DOHH2 (cell line): ENCODE measurements around the gene ESYT3.

Experiments used
- H3F3A ChIP-seq: fragments of 200-600 bp; sonication (generic), shearing (Covaris generic); 2 replicates; pipeline ENCODE4 v1.6.0; 2016; ENCODE audit warnings: antibody characterized with exemption, mild to moderate bottlenecking; ENCODE audit not compliant: control insufficient read depth, insufficient read depth
- H3K27ac ChIP-seq: fragments of 200-600 bp; sonication (generic); 2 replicates; pipeline ENCODE4 v1.5.1; 2014; ENCODE audit warnings: low read depth, mild to moderate bottlenecking, low read length, moderate library complexity
- H3K27me3 ChIP-seq: fragments of 200-600 bp; sonication (generic); 2 replicates; pipeline ENCODE4 v1.6.1; 2014; ENCODE audit warnings: mild to moderate bottlenecking, low read length, mixed read lengths; ENCODE audit not compliant: control insufficient read depth
- H3K36me3 ChIP-seq: fragments of 200-600 bp; sonication (generic); 2 replicates; pipeline ENCODE4 v1.6.1; 2014; ENCODE audit warnings: mild to moderate bottlenecking, low read length, moderate library complexity, mixed read lengths; ENCODE audit not compliant: control insufficient read depth
- H3K4me1 ChIP-seq: fragments of 200-600 bp; sonication (generic); 2 replicates; pipeline ENCODE4 v1.6.1; 2014; ENCODE audit warnings: mild to moderate bottlenecking, low read length, mixed read lengths; ENCODE audit not compliant: control insufficient read depth
- H3K4me2 ChIP-seq: fragments of 200-600 bp; sonication (generic); 2 replicates; pipeline ENCODE4 v1.6.0; 2014; ENCODE audit warnings: mild to moderate bottlenecking, low read length, moderate library complexity
- H3K4me3 ChIP-seq: fragments of 200-600 bp; sonication (generic); 2 replicates; pipeline ENCODE4 v1.5.1; 2014; ENCODE audit warnings: mild to moderate bottlenecking, low read length, mixed read lengths
- H3K79me2 ChIP-seq: fragments of 200-600 bp; sonication (generic); 2 replicates; pipeline ENCODE4 v1.6.1; 2014; ENCODE audit warnings: mild to moderate bottlenecking, low read length, mixed read lengths; ENCODE audit not compliant: control insufficient read depth
- H3K9me2 ChIP-seq: fragments of 200-600 bp; sonication (generic); replicated peaks from 2 replicates; pipeline ENCODE4 v1.6.1; 2014; ENCODE audit warnings: mild to moderate bottlenecking, low read length, mixed read lengths; ENCODE audit not compliant: control insufficient read depth
- H3K9me3 ChIP-seq: fragments of 200-600 bp; sonication (generic); 2 replicates; pipeline ENCODE4 v1.6.1; 2014; ENCODE audit warnings: antibody characterized with exemption, low read length, mixed read lengths; ENCODE audit not compliant: control insufficient read depth, insufficient read depth
- H4K20me1 ChIP-seq: fragments of 200-600 bp; sonication (generic); 2 replicates; pipeline ENCODE4 v1.6.0; 2014; ENCODE audit warnings: low read depth, mild to moderate bottlenecking, antibody characterized with exemption, low read length, moderate library complexity; ENCODE audit not compliant: control insufficient read depth, insufficient read depth
- EZH2phosphoT487 ChIP-seq: fragments of 200-600 bp; sonication (generic); IDR thresholded peaks from 2 replicates; pipeline ENCODE4 v1.6.1; 2017; ENCODE audit warnings: borderline replicate concordance, mild to moderate bottlenecking, antibody characterized with exemption, low read length, moderate library complexity, mixed read lengths
- TF ChIP-seq, protein P1 (sequence below): fragments of 200-600 bp; sonication (generic); IDR thresholded peaks from one replicate; pipeline ENCODE4 v1.5.1; 2014; ENCODE audit warnings: antibody characterized with exemption, mild to moderate bottlenecking, low read depth, low read length; ENCODE audit not compliant: poor library complexity, severe bottlenecking

ESYT3 gene

DNA sequence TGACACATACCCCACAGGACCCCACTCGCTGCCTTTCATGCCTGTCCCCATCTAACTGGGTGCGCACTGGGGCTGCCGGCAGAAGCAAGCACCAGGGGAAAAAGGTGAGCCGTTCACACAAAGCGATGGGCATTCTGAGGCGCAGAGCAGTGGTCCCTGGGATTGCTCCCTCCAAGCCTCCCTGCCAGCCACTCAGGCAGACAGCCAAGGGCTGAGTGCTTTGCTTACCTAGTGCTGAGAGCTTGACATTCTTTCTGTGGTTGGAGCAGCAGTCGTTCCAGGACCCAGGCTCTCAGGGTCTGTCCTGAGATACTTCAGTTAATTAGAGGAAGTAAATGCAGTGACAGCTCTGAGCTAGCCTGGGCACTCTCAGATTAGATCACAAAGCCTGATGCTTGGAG is 5.7 kb downstream of the ESYT3 start:
- H3F3A ChIP-seq, result no peaks in the 10 kb centered on the region
- no peaks in the 10 kb centered on the region for H3K4me1 ChIP-seq
- H3K9me3 ChIP-seq, result no peaks in the 10 kb centered on the region
- H3K79me2 ChIP-seq, result no peaks in the 10 kb centered on the region
- H3K27ac ChIP-seq, result no peak overlapping the region
- no peak overlapping the region for H3K4me3 ChIP-seq
- H3K9me2 ChIP-seq, result no peaks in the 10 kb centered on the region
- H3K36me3 ChIP-seq, result no peaks in the 10 kb centered on the region
- no peaks in the 10 kb centered on the region for H3K27me3 ChIP-seq
- no peak overlapping the region for H3K4me2 ChIP-seq
- no peaks in the 10 kb centered on the region for H4K20me1 ChIP-seq
- no peak for TF ChIP-seq EZH2phosphoT487
- TF ChIP-seq, protein P1, sequence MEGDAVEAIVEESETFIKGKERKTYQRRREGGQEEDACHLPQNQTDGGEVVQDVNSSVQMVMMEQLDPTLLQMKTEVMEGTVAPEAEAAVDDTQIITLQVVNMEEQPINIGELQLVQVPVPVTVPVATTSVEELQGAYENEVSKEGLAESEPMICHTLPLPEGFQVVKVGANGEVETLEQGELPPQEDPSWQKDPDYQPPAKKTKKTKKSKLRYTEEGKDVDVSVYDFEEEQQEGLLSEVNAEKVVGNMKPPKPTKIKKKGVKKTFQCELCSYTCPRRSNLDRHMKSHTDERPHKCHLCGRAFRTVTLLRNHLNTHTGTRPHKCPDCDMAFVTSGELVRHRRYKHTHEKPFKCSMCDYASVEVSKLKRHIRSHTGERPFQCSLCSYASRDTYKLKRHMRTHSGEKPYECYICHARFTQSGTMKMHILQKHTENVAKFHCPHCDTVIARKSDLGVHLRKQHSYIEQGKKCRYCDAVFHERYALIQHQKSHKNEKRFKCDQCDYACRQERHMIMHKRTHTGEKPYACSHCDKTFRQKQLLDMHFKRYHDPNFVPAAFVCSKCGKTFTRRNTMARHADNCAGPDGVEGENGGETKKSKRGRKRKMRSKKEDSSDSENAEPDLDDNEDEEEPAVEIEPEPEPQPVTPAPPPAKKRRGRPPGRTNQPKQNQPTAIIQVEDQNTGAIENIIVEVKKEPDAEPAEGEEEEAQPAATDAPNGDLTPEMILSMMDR, result no peak

DNA sequence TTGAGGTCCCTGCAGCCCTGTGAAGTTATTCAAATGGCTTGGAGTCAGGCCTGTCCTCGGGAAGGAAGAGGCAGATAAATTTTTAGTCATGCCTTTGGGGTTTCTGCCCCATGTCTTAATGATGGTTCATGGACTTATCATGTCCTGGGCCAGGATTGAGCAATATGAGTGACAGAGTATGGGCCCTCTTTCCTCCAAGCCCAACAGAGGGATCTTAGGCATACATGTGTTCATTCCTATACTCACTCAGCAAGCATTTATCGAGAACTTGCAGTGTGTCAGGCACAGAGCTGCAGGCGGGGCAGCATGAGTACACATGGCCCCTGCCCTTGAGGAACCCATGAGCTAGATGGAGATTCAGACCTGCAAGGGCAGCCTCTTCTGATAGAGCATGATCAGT is 6.2 kb downstream of the ESYT3 start:
- Histone ChIP-seq H3K79me2 (no peaks in the 10 kb centered on the region), H3K9me3 (no peaks in the 10 kb centered on the region), H3K9me2 (no peaks in the 10 kb centered on the region), H3K27ac (no peak overlapping the region), H3K27me3 (no peaks in the 10 kb centered on the region; the same call in 1 of the 2 replicates), H4K20me1 (no peaks in the 10 kb centered on the region), H3K4me1 (no peaks in the 10 kb centered on the region), H3K36me3 (no peaks in the 10 kb centered on the region), H3F3A (no peaks in the 10 kb centered on the region), H3K4me2 (no peak overlapping the region), H3K4me3 (no peak overlapping the region)
- TF ChIP-seq EZH2phosphoT487, result no peak
- TF ChIP-seq, protein P1, result no peak

DNA sequence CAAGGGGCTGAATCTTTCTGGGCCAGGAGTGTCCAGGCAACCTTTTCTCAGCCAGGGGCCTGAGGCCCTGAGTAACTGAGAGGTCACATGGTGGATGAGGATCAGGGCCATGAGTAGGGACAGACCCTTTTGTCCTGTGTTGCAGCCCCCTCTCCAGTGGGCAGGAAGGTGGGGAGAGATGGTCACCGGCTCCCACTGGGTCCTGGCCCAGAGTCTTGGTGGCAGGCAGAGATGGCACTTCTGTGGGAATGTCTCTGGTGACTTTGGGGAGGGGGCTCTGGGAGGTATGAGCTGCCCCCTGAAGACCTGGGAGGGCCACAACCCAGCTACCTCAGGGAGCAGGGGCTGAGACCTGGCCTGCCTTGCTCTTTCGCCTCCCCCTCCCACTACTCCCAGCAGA is 6.8 kb downstream of the ESYT3 start:
- Histone ChIP-seq H3K4me2 (no peak overlapping the region), H3K79me2 (no peaks in the 10 kb centered on the region), H3K27me3 (no peaks in the 10 kb centered on the region; the same call in 1 of the 2 replicates), H3K4me1 (no peaks in the 10 kb centered on the region), H3F3A (no peaks in the 10 kb centered on the region), H3K9me3 (no peaks in the 10 kb centered on the region), H3K9me2 (no peaks in the 10 kb centered on the region), H3K36me3 (no peaks in the 10 kb centered on the region), H3K4me3 (no peak overlapping the region), H3K27ac (no peak overlapping the region), H4K20me1 (no peaks in the 10 kb centered on the region)
- no peak for TF ChIP-seq EZH2phosphoT487
- TF ChIP-seq, protein P1, result no peak
